NCI-H2227 treated with DMSO at 0.1 percent for 48 hours (cell line): ENCODE data around the gene EIF4E3.

Source experiments
- DNase-seq: peaks from one replicate; lab custom pipeline; 2025; lab: John Stamatoyannopoulos, UW

The EIF4E3 gene

GRCh38 chr3:71725271-71725991 lies at the start of gene EIF4E3:
Gene EIF4E3, minus strand, starts transcription at chr3:71725402. Its CDS starts 35 bp downstream, at chr3:71725367.
- no peak for DNase-seq

- DNase-seq, result no peak
These were observed 46.7 kb upstream of the EIF4E3 start for GRCh38 chr3:71771884-71772283.

- DNase-seq, result no peak
These were observed 45.9 kb upstream of the EIF4E3 start for GRCh38 chr3:71771126-71771525.

GRCh38 chr3:71763426-71763825 lies 38.2 kb upstream of the EIF4E3 start:
- DNase-seq, result no peak

GRCh38 chr3:71760140-71760539 lies 34.9 kb upstream of the EIF4E3 start:
- no peak for DNase-seq

GRCh38 chr3:71759401-71759800 lies 34.2 kb upstream of the EIF4E3 start:
- DNase-seq, result no peak

GRCh38 chr3:71758091-71758490 lies 32.9 kb upstream of the EIF4E3 start:
- DNase-seq, result no peak

GRCh38 chr3:71754610-71755253 lies 29.5 kb upstream of the EIF4E3 start:
- DNase-seq, result no peak

GRCh38 chr3:71753701-71754609 lies 28.8 kb upstream of the EIF4E3 start, which contains the start of gene GPR27:
Gene GPR27, plus strand, starts transcription at chr3:71753855. Its CDS starts 195 bp downstream, at chr3:71754050.
- peak; percentile 9 for DNase-seq

- no peak for DNase-seq
These were observed 27.9 kb upstream of the EIF4E3 start for GRCh38 chr3:71752831-71753700.

- DNase-seq, result no peak
These were observed 26.4 kb upstream of the EIF4E3 start for GRCh38 chr3:71751602-71752001.

GRCh38 chr3:71744738-71745137 lies 19.5 kb upstream of the EIF4E3 start:
- no peak for DNase-seq

- DNase-seq, result no peak
These were observed 17.4 kb upstream of the EIF4E3 start for GRCh38 chr3:71742621-71743020.

- no peak for DNase-seq
These were observed 9.7 kb upstream of the EIF4E3 start for GRCh38 chr3:71734881-71735280.

GRCh38 chr3:71733319-71733718 lies 8.1 kb upstream of the EIF4E3 start:
- no peak for DNase-seq

- no peak for DNase-seq
These were observed 7.4 kb upstream of the EIF4E3 start for GRCh38 chr3:71732637-71733036.

GRCh38 chr3:71728632-71729342 lies 3.6 kb upstream of the EIF4E3 start:
- no peak for DNase-seq

- DNase-seq, result no peak
These were observed 944 bp upstream of the EIF4E3 start for GRCh38 chr3:71726146-71726545.

- no peak for DNase-seq
These were observed 475 bp downstream of the EIF4E3 start for GRCh38 chr3:71724584-71725270.

GRCh38 chr3:71724171-71724453 lies 1.1 kb downstream of the EIF4E3 start:
- no peak for DNase-seq
